Measurements from ENCODE around the gene KYAT1. TPM values are rescaled to one million over a fixed set of nuclear protein-coding genes. Genes with fewer than 3 reads are reported as not detected.

KYAT1 gene
- polyA plus RNA-seq, 2 of the 4 experiments (the other 2 are of a cell fraction), result 8.4 to 10.0 TPM

GRCh38 chr9:128836509-128837145 is 45.1 kb downstream of the KYAT1 start:
- 96% methylated on average over 10 of the region's 14 CpGs for WGBS (ENCODE audit: missing lambda C conversion rate)
- no peak for FAIRE-seq
- POLR2A ChIA-PET, result no interaction called here

More at GRCh38 chr9:128836509-128837145, 45.1 kb downstream of the KYAT1 start:
- Histone ChIP-seq H3K4me2 (no peak overlapping the region), H3K4me1 (no peaks in the 10 kb centered on the region), H3K4me3 (no peak overlapping the region), H3K9me3 (no peaks in the 10 kb centered on the region), H3K27ac (no peak overlapping the region)
- CTCF ChIA-PET, result interaction anchor here (0.5 to 0.9 kb wide), 3 partner anchors 25 to 166 kb away, joined by 3 read pairs; no protein-coding TSS in a partner anchor
- TF ChIP-seq KDM5A (IDR thresholded peaks at IDR 0.05) (no peak), ATOH8 (CRISPR knock-in tag; IDR thresholded peaks at IDR 0.05; ENCODE audit: low read depth) (no peak), HMGXB4 (CRISPR knock-in tag; IDR thresholded peaks at IDR 0.05; ENCODE audit: borderline replicate concordance) (no peak), NPAS2 (CRISPR knock-in tag; IDR thresholded peaks at IDR 0.05; ENCODE audit: borderline replicate concordance) (no peak), MAZ (IDR thresholded peaks at IDR 0.05; ENCODE audit: borderline replicate concordance, low read depth, low read length) (no peak), GATA3 (IDR thresholded peaks at IDR 0.05; ENCODE audit: borderline replicate concordance) (no peak), CTCF (IDR thresholded peaks at IDR 0.05) (no peak), RAD21 (conservative IDR thresholded peaks at IDR 0.05 in 1 of 2, IDR thresholded peaks at IDR 0.05 in 1 of 2) (no peak), RFX5 (IDR thresholded peaks at IDR 0.05) (no peak), ZFP36 (IDR thresholded peaks at IDR 0.05; ENCODE audit: borderline replicate concordance, partially characterized antibody) (no peak), CBX2 (IDR thresholded peaks at IDR 0.05; ENCODE audit: borderline replicate concordance, low read depth) (no peak), CHD4 (IDR thresholded peaks at IDR 0.05; ENCODE audit: borderline replicate concordance) (no peak), BCL3 (IDR thresholded peaks at IDR 0.05) (no peak), HEYL (CRISPR knock-in tag; IDR thresholded peaks at IDR 0.05) (no peak), ESRRA (IDR thresholded peaks at IDR 0.05; ENCODE audit: borderline replicate concordance, low read length) (no peak), JUNB (IDR thresholded peaks at IDR 0.05) (no peak), ELK1 (IDR thresholded peaks at IDR 0.05; ENCODE audit: low read depth, low read length) (no peak)
- DNase-seq (ENCODE audit: low read depth in 1 of 2, low spot score in 1 of 2), result no peak
- ATAC-seq, result no peak
